Tongue (tissue), 2 donors: ENCODE results near the gene GPM6B. TPM values are rescaled to one million over a fixed set of nuclear protein-coding genes. Genes with fewer than 3 reads are reported as not detected.
"Not testable (repeated sequence)": the region's sequence is repeated elsewhere in the genome, so short reads cannot be mapped to it uniquely, and the experiment has no call there.

Experiments used
- DNase-seq: peaks from one replicate; pipeline ENCODE4 v3.0.0-alpha.2; 2015
- total RNA-seq: library from RNA; depleted of rRNA; stranded (reverse); fragments of >200 nt; gene quantifications from one replicate; pipeline ENCODE4 v1.2.3, GENCODE V29; 2014

GPM6B gene
- total RNA-seq, 1 donor from 2014 or later = 38.9 TPM

DNA sequence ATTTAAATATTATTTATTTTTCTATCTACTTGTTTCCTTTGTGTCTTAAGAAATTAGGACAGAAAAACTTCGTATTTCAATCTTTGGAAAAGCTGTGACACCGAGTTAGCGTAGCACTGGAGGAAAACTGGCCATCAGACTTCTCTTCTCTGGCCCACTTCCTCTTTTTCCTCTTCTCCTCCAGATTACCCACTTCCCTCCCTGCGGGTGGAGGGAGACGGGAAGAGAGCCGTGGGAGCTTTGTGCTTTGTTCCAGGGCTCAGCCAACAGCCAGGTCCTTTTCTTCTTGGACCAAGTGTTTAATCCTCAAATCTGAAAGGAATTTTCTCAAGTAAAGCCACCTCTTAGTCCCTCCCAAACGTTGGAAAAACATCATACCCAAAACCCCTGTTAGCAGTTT lies 52.6 kb downstream of the GPM6B start:
- DNase-seq = peak; percentile 9

DNA sequence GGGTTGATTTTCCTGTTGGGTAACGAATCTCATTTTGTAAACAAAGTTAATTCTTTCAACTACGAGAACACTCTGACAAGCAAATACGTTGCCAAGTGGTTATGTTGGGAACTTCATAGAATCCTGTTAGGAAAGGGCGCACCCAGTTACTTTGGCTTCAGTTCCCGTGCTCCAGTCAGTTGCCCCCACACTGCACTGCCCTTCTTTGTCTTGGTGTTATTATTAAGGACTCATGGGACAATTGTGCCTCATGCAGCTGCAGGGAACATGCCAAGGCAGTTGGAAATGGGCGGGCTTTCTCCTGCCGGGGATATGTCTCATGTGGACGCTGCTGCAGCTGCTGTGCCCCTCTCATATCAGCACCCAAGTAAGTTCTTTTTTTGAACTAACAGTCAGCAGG lies 53.4 kb downstream of the GPM6B start:
- peak; percentile 76 for DNase-seq

DNA sequence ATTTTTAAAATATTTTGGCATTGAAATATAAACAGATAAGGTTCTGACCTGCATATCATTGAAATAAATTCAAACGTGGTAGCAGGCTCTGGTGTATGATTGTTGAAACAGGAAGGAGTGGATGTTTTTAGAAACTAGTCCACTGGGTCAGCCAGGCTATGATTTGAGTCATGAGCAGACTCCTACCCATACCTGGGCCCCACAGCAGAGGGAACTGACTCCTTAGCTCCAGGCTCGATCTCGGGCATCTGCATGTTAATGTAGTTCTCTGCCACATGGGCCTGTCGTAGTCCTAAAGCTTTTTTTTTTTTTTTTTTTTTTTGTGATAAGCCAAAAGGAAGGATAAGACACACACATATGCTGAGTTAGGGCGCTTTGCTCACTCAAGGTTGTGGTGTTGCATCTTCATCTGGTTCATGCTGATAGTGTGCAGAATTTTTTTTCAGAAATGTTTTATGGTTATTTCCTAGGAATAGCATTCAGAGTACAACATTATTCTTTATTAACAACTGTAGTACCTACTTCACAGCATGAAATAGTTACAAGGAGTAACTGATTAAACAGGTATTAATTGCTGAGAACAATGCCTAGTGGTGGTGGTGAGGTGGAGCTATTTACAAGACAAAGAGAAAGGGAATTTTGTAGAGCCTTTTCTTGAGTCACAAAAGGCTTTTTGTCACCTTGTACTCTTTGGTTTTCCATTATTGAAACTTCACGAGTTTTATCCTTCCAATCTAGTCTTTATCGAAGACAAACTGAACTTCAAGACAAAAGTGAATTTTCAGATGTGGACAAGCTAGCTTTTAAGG lies 55.1 kb downstream of the GPM6B start:
- no peak for DNase-seq

DNA sequence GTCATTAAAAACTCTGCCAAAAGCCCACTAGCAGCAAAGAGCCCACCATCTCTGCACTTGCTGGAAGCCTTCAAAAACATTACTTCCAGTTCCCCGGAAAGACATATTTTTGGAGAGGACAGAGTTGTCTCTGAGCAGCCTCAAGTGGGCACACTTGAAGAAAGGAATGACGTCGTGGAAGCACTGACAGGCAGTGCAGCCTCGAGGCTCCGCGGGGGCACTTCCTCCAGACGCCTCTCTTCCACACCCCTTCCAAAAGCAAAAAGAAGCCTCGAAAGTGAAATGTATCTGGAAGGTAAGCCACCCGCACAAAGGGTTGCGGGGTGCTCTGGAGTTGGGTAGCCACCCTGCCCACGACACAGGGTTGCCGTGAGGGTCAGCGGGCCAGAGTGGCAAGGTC lies 56.5 kb downstream of the GPM6B start:
- DNase-seq = no peak

DNA sequence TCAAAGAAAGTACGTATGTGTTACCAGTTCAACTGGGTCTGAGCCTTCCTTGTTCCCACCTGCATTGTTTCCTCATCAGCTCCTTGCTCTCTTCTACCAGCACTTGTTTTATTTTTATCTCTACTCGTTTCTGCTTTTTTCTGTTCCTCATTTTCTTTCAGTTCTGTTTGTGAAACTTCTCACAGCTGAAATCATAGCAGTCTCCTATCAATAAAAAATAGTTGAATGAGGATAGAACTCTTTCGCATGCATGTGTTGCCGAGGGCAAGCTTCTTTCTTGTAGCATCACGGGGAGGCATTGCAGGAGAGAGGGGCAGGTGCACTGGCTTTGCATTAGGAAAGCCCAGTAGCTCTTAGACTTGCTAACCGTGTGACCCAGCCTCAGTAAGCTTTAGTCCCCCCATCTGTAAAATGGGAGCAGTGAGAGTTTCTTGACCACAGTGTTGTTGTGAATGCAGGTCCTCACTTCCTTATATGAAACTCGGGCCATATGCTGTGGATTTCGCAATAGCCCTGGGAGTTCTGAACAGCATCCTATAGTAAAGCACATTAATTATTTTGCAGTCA lies 57.7 kb downstream of the GPM6B start:
- DNase-seq = no peak

DNA sequence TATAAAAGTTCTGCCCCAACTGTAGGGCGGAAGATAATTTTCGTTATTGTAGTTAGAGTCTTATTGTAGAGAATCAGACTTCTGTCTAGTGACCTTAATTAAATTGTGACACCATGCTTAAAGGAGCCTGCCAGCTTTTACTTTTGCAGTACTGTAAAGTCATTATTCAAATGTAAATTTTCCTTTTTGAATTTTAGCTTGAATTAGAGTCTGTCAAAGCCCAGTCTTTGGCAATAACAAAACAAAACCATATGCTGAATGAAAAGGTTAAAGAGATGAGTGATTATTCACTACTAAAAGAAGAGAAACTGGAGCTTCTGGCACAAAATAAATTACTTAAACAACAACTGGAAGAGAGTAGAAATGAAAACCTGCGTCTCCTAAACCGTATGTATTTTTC lies 60.5 kb downstream of the GPM6B start:
- DNase-seq = no peak

DNA sequence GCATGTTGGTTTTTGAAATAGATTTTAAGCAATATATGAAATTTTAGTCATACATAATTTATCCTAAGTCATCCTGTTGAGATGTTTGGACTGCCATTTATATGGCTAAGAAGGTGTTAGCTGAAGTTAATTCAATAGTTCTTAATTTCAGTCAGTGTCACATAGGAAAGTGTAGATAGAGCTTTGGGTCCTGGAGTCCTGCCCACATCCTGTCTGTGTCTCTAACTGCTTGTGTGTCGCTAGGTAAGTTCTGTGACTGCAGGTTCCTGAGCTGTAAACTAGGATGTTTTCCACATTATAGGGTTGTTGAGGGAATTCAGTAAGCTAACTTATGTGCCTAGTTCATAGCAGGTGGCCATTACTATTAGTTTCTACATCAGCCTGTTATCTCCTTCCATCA lies 61.6 kb downstream of the GPM6B start:
- DNase-seq = no peak

DNA sequence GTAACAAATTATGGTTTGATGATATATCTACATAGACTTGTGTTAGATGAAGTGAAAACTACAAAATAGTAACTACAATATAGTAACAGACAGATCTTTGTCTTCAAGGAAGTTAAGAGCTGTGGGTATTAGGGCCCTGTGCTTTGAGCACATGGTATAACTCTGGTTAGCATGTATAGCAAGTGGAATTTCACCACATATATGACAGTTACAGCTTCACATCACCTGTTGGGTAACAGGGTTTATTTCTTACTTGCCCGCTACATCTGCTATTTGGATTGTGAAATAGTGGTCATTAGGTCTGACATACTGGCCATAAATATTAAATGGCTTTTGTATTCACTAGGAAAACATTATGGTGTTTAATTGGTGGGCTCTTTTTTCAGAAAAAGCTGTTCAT lies 62.1 kb downstream of the GPM6B start:
- no peak for DNase-seq

DNA sequence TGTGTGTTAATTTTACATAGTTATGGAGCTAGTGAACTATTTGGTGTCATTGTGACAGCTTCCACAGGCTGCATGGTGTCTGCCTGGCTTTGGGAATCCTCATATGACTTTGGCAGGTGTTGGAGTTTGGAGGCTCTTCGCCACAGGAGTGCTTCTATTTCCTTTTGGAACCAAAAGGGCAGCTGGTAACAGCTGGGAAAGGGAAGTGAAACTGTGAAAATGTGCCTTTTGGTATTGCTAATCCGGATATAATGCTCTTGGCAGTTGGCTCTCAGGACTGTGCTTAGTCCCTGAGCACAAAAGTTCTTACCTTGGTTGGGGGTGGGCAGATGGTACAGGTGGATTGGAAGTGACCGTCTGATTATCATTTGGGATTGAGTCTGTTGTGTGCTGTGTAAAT lies 64.2 kb downstream of the GPM6B start:
- peak; percentile 62 for DNase-seq

DNA sequence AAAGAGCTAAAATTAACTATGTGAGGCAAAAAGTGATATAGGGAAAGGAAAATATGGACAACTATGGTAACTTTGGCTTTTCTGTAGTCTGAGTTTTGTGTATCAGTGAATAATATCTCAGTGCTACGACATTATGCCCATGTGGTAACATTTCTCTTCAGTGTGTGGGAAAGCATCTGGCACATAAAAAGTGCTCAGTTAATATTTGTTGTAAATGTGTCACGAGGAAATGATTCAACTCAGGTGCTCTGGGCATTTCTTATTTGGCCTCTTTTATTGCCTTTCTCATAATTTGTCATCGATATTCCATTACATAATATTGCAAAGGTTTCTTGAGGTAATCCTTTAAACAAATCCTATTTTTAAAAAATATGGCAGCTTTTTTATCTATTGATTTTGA lies 64.8 kb downstream of the GPM6B start:
- DNase-seq = no peak

DNA sequence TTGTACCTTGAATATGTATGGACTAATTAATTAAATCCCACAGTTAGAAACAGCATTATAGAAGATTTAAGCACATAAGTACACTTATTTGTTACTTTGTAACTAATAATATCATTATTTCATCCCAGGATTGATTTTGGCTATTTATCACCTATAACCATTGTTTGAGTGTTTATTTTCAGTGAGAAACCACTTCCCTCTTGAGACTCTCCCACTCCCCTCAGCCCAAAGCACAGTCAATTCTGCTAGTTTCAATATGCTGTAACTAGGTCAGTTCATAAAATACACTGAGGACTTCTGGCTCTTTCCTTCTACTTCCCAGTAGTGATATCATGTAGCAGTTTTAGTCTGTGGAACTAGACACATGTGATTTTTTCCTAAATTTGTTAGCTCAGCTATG lies 66.1 kb downstream of the GPM6B start:
- DNase-seq = no peak

DNA sequence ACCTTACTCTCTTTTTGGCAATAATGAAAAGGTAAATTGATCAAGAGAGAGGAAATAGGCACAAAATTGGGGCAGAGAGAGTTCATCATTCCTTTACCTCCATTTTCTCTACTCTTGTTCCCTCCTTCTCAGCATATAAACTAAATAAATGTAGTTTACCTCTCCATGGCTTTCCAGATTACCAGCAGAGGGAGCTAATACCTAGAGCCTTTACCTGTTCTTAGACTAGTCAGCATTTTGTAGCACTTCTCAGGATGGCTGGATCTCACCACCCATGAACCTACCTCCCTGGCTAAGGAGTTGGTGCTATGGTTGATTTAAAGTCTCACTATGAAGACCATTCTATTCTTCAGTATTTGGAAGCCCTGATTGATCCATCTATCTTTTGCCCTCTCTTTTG lies 66.7 kb downstream of the GPM6B start:
- peak; percentile 43 for DNase-seq

DNA sequence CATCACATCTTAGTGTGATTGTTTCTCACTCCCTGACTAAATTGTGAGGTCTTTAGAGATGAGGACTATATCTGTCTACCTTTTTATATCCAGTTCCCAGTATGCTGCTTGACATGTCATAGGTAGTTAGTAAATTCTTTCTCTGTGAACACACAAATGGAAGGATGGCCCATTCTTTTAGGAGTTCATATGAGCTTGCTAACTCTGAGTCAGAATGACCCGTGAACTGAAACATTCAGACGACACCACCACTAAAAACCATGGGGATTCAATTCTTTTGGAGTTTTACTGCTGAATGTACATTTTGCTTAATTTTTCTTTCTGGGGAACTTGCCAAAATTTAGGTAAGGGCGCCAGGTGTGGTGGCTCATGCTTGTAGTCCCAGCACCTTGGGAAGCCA lies 68.4 kb downstream of the GPM6B start:
- DNase-seq = no peak

DNA sequence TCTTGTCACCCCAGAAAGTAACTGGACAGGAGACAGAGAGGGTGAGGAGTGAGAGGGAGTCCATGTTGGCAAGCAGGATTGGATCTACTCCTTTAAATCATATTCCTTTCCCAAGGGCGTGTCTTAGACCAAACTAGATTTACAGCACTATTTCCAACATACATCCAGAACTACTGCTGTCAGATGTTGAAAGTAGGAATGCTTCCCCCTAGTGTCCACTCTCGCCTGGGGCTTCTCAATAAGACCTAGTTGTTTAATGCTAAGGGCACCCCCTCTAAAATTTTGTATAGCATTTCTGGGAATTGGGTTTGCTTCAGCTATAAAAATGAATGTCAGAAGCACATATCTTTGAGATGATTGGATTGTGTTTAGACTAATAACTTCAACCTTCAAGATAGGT lies 69.1 kb downstream of the GPM6B start:
- peak; percentile 51 for DNase-seq

DNA sequence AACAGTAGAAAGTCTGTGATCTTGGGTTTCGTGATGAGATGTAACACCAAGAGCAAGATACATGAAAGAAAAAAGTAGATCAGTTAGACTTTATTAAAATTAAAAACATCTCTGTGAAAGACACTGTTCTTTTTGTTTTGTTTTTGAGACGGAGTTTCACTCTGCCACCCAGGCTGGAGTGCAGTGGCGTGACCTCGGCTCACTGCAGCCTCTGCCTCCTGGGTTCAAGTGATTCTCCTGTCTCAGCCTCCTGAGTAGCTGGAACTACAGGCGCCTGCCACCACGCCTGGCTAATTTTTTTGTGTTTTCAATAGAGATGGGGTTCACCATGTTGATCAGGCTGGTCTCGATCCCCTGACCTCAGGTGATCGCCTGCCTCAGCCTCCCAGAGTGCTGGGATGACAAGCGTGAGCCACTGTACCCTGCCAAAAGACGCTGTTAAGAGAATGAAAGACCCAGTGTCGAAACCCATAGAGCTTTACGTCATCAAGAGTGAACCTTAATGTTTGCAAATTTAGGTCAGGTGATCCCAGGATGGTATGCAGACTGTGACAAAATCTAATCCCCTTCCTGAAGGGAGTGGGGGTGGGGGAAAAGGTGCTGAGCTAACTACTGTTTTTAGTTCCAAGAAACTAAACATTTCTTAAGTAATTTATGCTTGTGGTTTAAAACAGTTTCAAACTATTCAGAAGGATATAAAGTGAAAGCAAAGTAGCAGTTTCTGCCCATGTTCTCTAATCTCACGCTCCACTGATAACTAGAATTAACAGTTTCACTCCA lies 74.3 kb downstream of the GPM6B start:
- no peak for DNase-seq

DNA sequence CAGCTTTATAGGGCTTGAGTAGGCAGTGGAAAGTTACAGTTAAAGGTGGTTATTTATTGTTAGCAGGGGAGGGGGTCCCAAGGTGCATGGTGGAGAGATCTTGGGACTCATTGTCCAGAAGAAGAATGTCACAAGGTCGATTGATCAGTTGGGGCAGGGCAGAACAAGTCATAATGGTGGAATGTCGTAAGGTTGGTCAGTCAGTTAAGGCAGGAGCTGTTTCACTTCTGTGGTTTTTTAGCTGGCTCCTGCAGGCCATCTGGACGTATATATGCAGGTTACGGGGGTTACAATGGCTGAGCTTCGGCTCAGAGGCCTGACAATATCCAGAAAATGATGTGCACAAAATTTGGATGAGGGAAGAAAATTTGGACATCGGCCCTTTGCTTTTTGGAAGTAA lies 75.2 kb downstream of the GPM6B start:
- DNase-seq = no peak

DNA sequence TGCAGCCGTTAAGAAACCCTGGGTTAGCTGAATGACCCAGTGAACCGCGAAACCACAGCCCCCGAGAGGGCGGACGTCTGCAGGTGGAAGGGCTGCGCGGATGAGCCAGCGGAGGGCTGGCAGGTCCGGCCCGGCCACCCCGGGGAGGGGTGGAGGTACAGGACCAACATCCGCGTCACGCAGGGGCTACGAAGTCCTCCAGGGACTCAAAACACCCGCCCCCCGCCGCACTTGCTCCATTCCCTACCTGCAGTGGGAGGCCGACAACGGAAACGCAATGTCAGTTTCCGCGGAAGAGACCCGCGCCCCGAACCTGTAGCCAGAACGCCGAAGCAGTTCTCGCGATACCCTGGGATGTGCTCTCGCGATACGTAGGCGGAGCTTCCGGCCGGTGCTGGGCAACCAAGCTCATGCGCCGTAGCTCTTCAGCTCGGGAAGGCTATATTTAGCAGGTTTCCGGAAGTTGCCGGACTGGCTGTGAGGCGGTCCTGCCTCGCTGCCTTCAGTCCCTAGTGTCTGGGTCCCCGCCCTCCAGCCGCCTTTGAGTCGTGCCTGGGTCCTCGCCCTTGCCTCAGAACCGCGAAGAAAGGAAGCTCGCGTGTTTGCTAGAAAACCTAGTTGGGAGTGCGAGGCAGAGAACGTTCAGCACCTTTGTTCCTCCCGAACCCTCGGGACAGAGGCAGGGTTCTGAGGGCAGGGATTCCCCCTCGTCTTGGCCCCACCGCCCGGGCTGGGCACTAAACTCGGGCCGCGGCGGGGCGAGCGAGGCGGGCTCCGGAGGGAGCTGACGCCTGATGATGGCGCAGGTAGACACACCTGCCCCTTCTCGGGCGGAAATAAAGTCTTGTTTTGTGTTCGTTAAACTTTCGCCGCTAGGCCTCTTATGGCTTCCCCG lies 82.4 kb downstream of the GPM6B start, which contains the start of the genes OFD1 and TRAPPC2:
TSS of gene OFD1 (plus strand) at position 471 of the 895 bp plus-strand sequence. CDS start at position 795, 324 bp downstream.
TSS of gene TRAPPC2 (minus strand) at position 343 of the 895 bp plus-strand sequence. CDS start 14,657 bp downstream, outside the sequence.
- peak; percentile 96 for DNase-seq

DNA sequence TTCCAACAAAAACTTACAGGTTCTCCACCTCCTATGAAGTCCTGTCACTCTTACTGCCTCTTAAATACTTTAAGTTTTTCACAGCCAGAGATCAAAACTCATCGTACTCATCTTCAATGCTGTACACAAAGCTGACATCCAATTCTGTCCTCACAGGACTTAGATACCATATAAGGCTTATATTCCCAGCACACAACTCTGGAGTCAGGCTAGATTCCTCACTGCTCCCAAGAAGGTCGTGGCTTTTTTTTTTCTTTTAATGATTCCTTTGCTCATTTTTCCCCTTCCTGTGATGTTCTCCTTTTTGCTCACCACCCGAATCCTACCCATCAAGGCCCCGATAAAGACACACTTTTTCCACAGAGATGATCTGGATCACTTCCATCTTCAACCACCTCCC lies 83.4 kb downstream of the GPM6B start:
- DNase-seq = no peak

DNA sequence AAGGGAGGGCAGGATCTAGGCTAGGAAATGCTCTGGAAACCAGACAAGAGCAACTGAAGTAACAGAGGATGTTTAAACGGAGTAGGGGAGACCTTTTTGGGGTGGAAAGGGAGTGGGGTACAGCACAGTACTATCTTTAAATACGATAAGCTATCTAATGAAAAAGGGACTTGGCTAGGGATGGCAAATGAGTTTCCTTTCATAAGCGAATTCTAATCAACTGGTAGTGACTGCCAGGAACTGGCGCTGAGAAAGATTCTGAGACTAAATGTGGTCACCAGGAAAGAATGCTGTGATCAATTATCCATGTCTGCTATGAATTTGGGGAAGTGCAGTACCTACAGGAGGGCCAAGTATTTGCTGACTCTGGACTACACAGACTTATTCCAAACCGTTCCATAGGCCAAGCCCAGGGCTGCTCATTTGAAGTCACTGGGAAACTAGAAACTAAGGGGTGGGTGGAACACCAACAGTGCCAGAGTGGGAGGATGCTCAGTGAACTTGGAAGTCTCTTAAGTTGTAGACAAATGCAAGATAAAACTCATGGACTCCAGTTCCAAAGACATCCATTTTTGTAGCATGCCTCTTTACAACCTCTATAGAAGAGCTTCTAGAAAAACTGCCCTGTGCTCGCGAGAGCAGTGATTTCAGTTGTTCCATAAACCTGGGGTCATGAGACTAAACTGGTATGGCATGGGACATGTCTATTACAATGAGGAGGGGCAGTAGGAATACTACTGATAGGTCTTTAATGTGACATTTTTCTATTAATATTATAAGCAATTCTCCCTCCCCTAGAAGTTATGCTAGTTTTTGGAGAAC lies 84.4 kb downstream of the GPM6B start:
- DNase-seq = no peak

DNA sequence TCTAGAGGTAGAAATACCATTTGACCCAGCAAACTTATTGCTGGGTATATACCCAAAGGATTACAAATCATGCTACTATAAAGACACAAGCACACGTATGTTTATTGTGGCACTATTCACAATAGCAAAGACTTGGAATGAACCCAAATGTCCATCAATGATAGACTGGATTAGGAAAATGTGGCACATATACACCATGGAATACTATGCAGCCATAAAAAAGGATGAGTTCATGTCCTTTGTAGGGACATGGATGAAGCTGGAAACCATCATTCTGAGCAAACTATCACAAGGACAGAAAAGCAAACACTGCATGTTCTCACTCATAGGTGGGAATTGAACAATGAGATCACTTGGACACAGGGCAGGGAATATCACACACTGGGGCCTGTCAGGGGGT lies 86.4 kb downstream of the GPM6B start:
- not testable (repeated sequence) for DNase-seq

DNA sequence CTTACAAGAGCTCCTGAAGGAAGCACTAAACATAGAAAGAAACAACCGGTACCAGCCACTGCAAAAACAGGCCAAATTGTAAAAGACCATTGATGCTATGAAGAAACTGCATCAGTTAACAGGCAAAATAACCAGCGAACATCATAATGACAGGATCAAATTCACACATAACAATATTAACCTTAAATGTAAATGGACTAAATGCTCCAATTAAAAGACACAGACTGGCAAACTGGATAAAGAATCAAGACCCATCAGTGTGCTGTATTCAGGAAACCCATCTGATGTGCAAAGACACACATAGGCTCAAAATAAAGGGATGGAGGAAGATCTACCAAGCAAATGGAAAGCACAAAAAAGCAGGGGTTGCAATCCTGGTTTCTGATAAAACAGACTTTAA lies 90.3 kb downstream of the GPM6B start:
- not testable (repeated sequence) for DNase-seq
